Choroid plexus epithelial cell (primary cell): ENCODE measurements around the gene UBASH3B.

Experiments
- DNase-seq: peaks from one replicate; pipeline ENCODE4 v3.0.0-alpha.2; 2010; ENCODE audit warnings: low read depth
- H3K4me3 ChIP-seq: 2 replicates; pipeline ENCODE4 v1.5.1; 2011; ENCODE audit warnings: low read depth, mild to moderate bottlenecking, control low read depth, low read length, moderate library complexity
- TF ChIP-seq, protein P1 (sequence below): conservative IDR thresholded peaks from 2 replicates; pipeline ENCODE4 v1.5.1; 2011; ENCODE audit warnings: low read depth, mild to moderate bottlenecking, control low read depth, inconsistent platforms, low read length, moderate library complexity

The UBASH3B gene

DNA sequence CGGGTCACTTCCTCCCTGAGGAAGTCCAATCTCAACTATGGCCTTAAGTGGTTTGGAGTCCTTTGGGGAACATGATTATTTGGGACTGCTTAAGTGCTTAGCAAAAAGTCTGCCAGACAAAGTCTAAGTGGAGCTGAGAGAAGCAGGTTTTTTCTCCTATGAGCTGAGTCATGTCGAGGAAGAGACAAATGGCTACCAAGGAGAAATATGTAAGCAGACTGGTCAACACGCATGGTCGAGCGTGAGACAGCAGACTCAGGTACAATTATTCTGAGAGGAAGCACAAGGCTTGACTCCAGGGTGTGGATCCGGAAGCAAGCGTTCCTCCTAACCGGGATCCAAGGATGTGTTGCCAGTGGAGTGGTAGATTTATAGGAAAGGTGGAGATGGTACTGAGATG, 30.6 kb downstream of the UBASH3B start:
- TF ChIP-seq, protein P1, sequence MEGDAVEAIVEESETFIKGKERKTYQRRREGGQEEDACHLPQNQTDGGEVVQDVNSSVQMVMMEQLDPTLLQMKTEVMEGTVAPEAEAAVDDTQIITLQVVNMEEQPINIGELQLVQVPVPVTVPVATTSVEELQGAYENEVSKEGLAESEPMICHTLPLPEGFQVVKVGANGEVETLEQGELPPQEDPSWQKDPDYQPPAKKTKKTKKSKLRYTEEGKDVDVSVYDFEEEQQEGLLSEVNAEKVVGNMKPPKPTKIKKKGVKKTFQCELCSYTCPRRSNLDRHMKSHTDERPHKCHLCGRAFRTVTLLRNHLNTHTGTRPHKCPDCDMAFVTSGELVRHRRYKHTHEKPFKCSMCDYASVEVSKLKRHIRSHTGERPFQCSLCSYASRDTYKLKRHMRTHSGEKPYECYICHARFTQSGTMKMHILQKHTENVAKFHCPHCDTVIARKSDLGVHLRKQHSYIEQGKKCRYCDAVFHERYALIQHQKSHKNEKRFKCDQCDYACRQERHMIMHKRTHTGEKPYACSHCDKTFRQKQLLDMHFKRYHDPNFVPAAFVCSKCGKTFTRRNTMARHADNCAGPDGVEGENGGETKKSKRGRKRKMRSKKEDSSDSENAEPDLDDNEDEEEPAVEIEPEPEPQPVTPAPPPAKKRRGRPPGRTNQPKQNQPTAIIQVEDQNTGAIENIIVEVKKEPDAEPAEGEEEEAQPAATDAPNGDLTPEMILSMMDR: no peak
- no peak for DNase-seq
- H3K4me3 ChIP-seq: no peak overlapping the region

- H3K4me3 ChIP-seq: no peak overlapping the region
- TF ChIP-seq, protein P1: no peak
- DNase-seq: no peak
Observed at GRCh38 chr11:122690384-122690783, 34.9 kb downstream of the UBASH3B start.

GRCh38 chr11:122690801-122691548, 35.5 kb downstream of the UBASH3B start:
- no peak overlapping the region for H3K4me3 ChIP-seq
- TF ChIP-seq, protein P1: no peak
- DNase-seq: peak; percentile 82

- no peak overlapping the region for H3K4me3 ChIP-seq
- no peak for DNase-seq
- TF ChIP-seq, protein P1: no peak
Observed at GRCh38 chr11:122691549-122692150, 36.1 kb downstream of the UBASH3B start.

DNA sequence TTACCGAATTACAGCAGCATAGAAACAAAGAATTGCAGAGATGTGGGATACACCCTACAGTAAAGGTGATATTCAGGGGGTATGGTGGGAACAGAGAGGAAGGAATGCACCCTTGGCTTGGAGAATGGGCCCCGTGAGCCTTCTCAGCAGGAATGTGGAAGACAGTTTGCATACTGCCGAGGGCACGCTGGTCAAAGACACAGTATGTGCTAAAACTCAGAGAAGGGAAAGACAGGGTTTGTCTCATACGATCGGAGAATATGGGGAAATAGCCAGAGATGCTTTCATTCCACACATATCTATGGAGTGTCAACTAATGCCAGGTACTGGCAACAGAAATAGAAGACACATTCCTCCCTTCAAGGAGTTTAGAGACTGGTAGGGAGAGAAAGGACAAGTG, 36.9 kb downstream of the UBASH3B start:
- peak; percentile 83 for DNase-seq
- TF ChIP-seq, protein P1: no peak
- H3K4me3 ChIP-seq: no peak overlapping the region

- DNase-seq: no peak
- H3K4me3 ChIP-seq: no peak overlapping the region
- TF ChIP-seq, protein P1: no peak
Observed at GRCh38 chr11:122695076-122695615, 39.6 kb downstream of the UBASH3B start.
